WTC11 (cell line): ENCODE measurements around the gene ZNF668. TPM values are rescaled to one million over a fixed set of nuclear protein-coding genes. Genes with fewer than 3 reads are reported as not detected.
A peak's percentile ranks its signal among the peaks of the same experiment; 100 is the strongest.

ENCODE experiments used
- ATAC-seq: fragments of 200-7000 bp; cut with Tn5 transposase; 2 replicates; pipeline ENCODE4 v1.10.0; 2021; ENCODE audit warnings: mild to moderate bottlenecking, moderate library complexity
- CTCF ChIA-PET: fragments of 300-600 bp; sonication (Branson Sonifier 250); formaldehyde crosslinking; loops from one replicate; lab custom pipeline; 2021; ENCODE audit warnings: antibody characterized with exemption; lab: Charles Lee
- POLR2A ChIA-PET: fragments of 350-600 bp; sonication (Branson Sonifier 250); formaldehyde crosslinking; loops from one replicate; lab custom pipeline; 2021; ENCODE audit warnings: antibody characterized with exemption; lab: Charles Lee
- DNase-seq: peaks from one replicate; pipeline ENCODE4 v3.0.0; 2021; ENCODE audit warnings: low spot score
- H3K27ac Mint-ChIP-seq: 2 replicates; pipeline ENCODE4 v1.8.0; 2021; ENCODE audit warnings: mixed read lengths
- H3K27me3 Mint-ChIP-seq: 2 replicates; pipeline ENCODE4 v1.8.0; 2021; ENCODE audit warnings: low read depth, mild to moderate bottlenecking, moderate library complexity, mixed read lengths
- H3K36me3 Mint-ChIP-seq: 2 replicates; pipeline ENCODE4 v1.8.0; 2021; ENCODE audit warnings: mixed read lengths
- H3K4me1 Mint-ChIP-seq: 2 replicates; pipeline ENCODE4 v1.8.0; 2022; ENCODE audit warnings: mixed read lengths
- H3K4me3 Mint-ChIP-seq: 2 replicates; pipeline ENCODE4 v1.8.0; 2021; ENCODE audit warnings: mild to moderate bottlenecking, moderate library complexity, mixed read lengths
- H3K9me3 Mint-ChIP-seq: 2 replicates; pipeline ENCODE4 v1.8.0; 2021; ENCODE audit warnings: mixed read lengths
- CBFB ChIP-seq: sonication (generic); formaldehyde crosslinking; IDR thresholded peaks from 2 replicates; pipeline ENCODE4 v1.8.1; 2022; ENCODE audit warnings: mild to moderate bottlenecking, low read depth, missing genetic modification reagents
- ERG ChIP-seq: fragments of 250-450 bp; sonication (Bioruptor Pico); IDR thresholded peaks from 2 replicates; pipeline ENCODE4 v1.8.0; 2021; ENCODE audit warnings: mild to moderate bottlenecking
- ESRRA ChIP-seq: sonication (generic); formaldehyde crosslinking; IDR thresholded peaks from 2 replicates; pipeline ENCODE4 v1.8.1; 2022; ENCODE audit warnings: mild to moderate bottlenecking, missing genetic modification reagents, borderline replicate concordance
- FOXJ3 ChIP-seq: sonication (generic); formaldehyde crosslinking; IDR thresholded peaks from 2 replicates; pipeline ENCODE4 v1.9.0; 2021; ENCODE audit warnings: missing genetic modification reagents, mild to moderate bottlenecking, borderline replicate concordance
- GTF2I ChIP-seq: fragments of 250-450 bp; sonication (Bioruptor Pico); conservative IDR thresholded peaks from 2 replicates; pipeline ENCODE4 v1.4.0; 2021; ENCODE audit warnings: mild to moderate bottlenecking
- HMGXB4 ChIP-seq: sonication (generic); formaldehyde crosslinking; IDR thresholded peaks from 2 replicates; pipeline ENCODE4 v1.8.1; 2023; ENCODE audit warnings: mild to moderate bottlenecking, moderate library complexity, missing genetic modification reagents
- JUN ChIP-seq: sonication (generic); formaldehyde crosslinking; IDR thresholded peaks from 2 replicates; pipeline ENCODE4 v1.8.0; 2023; ENCODE audit warnings: mild to moderate bottlenecking, missing genetic modification reagents
- NR2C2 ChIP-seq: sonication (generic); formaldehyde crosslinking; IDR thresholded peaks from 2 replicates; pipeline ENCODE4 v1.8.0; 2022; ENCODE audit warnings: mild to moderate bottlenecking, missing genetic modification reagents
- ZNF263 ChIP-seq: sonication (generic); formaldehyde crosslinking; IDR thresholded peaks from 2 replicates; pipeline ENCODE4 v1.8.1; 2022; ENCODE audit warnings: low read depth, mild to moderate bottlenecking, moderate library complexity, missing genetic modification reagents
- ZNF423 ChIP-seq: fragments of 250-450 bp; sonication (Bioruptor Pico); IDR thresholded peaks from 2 replicates; pipeline ENCODE4 v2.1.2; 2022; ENCODE audit warnings: mild to moderate bottlenecking, moderate library complexity
- total RNA-seq: library from RNA; stranded (reverse); gene quantifications from 3 replicates; pipeline ENCODE4 v1.2.3, GENCODE V29; 2021
- TF ChIP-seq, protein P1 (sequence below): sonication (generic); formaldehyde crosslinking; IDR thresholded peaks from 2 replicates; pipeline ENCODE4 v1.8.0; 2022; ENCODE audit warnings: mild to moderate bottlenecking, missing genetic modification reagents
- TF ChIP-seq, protein P2 (sequence below): sonication (generic); formaldehyde crosslinking; IDR thresholded peaks from 2 replicates; pipeline ENCODE4 v1.8.1; 2022; ENCODE audit warnings: low read depth, missing genetic modification reagents, borderline replicate concordance
- TF ChIP-seq, protein P3 (sequence below): fragments of 250-450 bp; sonication (Bioruptor Pico); IDR thresholded peaks from 2 replicates; pipeline ENCODE4 v1.9.0; 2021; ENCODE audit warnings: mild to moderate bottlenecking, borderline replicate concordance

The ZNF668 gene
- total RNA-seq, 1 experiment from 2014 or later, result 17.3 TPM

DNA sequence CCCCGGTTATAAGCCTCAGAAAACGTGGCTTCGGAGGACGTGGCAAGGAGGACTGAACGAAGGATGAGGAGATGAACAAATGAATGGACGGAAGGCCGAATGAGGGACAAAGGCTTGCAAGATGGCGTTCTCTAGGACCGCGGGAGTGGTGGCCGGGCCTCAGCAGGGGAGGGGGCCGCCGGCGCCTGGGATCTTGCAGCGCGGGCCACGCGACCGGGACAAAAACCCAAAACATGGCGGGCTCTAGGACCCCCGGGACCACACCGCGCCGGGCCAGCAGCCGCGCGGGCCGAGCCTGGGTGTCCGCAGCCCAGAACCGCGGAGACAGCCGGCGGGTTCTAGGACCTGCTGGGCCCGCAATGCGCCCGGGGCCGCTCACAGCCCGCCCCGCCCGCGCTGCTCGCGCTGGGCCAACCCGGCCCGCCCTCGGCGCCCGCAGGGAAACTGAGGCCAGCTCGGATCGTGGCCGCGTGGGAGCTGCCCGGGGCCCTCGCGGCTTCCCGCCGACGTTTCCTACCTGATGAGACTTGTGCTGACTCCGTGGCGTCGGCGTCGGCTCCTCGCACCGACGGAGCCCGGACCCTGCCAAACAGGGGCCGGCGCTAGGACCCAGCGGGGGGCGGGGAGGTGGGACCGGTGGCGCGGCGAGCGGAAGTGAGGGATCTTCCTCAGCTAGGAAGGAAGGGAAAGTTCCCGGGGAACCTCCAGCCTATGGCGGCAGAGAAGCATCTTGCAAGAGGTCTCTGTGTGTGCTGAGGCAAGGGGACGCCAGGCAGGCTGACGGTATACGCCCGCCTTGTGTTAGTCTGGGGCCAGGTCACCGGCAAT lies 684 bp downstream of the ZNF668 start (continued):
- TF ChIP-seq HMGXB4 (CRISPR knock-in tag), result no peak; the same call in 1 of the 2 replicates

DNA sequence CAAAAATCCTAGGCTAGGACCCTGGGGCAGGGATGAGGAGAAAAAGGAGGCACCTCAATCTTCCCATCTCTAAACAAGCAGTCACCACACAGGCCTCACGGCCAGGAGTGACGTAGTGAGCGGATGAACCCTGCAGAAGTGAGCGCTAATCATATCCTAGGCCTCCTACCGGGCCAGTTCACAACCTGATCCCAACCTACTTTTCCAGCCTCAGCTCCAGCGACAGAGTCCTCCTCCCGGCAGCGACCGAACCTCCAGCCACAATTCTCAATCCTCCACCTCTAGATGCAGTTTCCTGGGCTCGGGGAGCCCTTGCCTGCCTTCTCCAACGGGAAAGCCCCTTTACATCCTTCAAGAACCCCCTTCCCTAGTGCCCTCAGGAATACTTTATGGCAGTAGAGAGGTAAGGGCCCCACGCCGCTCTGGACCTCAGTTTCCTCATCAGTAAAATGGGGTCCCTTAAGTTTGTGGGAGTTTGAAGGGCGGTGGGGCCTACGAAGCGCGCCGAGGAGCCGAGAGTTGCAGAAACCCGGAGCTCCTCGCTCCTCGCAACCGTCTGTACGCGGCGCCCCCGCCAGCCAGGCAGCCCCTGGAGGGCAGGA lies 1.4 kb downstream of the ZNF668 start:
- CTCF ChIA-PET, result interaction anchor here (0.8 to 2.4 kb wide), 7 partner anchors 30 to 87 kb away, joined by 3 to 22 read pairs (median 6); partner anchors contain the start of genes HSD3B7 and KAT8
- H3K27me3 Mint-ChIP-seq, result no peaks in the 10 kb centered on the region
- no peak for ATAC-seq
- peaks cover 19% of the 10 kb centered on the region for H3K4me1 Mint-ChIP-seq
- POLR2A ChIA-PET, result interaction anchor here (1.0 to 1.4 kb wide), 2 partner anchors 22 to 88 kb away, joined by 3 to 6 read pairs; partner anchors contain the start of gene HSD3B7
- no peaks in the 10 kb centered on the region for H3K9me3 Mint-ChIP-seq
- H3K27ac Mint-ChIP-seq, result peak overlapping the region; percentile 89
- H3K4me3 Mint-ChIP-seq, result peak overlapping the region; percentile 99
- TF ChIP-seq HMGXB4 (CRISPR knock-in tag), result 0 out of 2 replicates have a peak, but pooled peaks have one; percentile 6
- no peak for TF ChIP-seq FOXJ3 (CRISPR knock-in tag)
- DNase-seq, result no peak
- peaks cover 3% of the 10 kb centered on the region for H3K36me3 Mint-ChIP-seq

GRCh38 chr16:31071861-31072260 lies 2.2 kb downstream of the ZNF668 start:
- no peaks in the 10 kb centered on the region for H3K27me3 Mint-ChIP-seq
- ChIA-PET POLR2A (no interaction called here), CTCF (interaction anchor here (0.5 to 2.0 kb wide), 3 partner anchors 30 to 87 kb away, joined by 3 to 6 read pairs (median 5); partner anchors contain the start of gene HSD3B7)
- TF ChIP-seq CBFB, result no peak
- TF ChIP-seq, protein P1, sequence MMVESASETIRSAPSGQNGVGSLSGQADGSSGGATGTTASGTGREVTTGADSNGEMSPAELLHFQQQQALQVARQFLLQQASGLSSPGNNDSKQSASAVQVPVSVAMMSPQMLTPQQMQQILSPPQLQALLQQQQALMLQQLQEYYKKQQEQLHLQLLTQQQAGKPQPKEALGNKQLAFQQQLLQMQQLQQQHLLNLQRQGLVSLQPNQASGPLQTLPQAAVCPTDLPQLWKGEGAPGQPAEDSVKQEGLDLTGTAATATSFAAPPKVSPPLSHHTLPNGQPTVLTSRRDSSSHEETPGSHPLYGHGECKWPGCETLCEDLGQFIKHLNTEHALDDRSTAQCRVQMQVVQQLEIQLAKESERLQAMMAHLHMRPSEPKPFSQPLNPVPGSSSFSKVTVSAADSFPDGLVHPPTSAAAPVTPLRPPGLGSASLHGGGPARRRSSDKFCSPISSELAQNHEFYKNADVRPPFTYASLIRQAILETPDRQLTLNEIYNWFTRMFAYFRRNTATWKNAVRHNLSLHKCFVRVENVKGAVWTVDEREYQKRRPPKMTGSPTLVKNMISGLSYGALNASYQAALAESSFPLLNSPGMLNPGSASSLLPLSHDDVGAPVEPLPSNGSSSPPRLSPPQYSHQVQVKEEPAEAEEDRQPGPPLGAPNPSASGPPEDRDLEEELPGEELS (CRISPR knock-in tag), result no peak
- no peak for TF ChIP-seq NR2C2 (CRISPR knock-in tag)
- no peak for TF ChIP-seq JUN (CRISPR knock-in tag)
- ATAC-seq (no peak), DNase-seq (no peak)
- H3K9me3 Mint-ChIP-seq, result no peaks in the 10 kb centered on the region
- no peaks in the 10 kb centered on the region; the same call in 1 of the 2 replicates for H3K36me3 Mint-ChIP-seq
- peaks cover 19% of the 10 kb centered on the region for H3K4me1 Mint-ChIP-seq
- H3K4me3 Mint-ChIP-seq, result peak overlapping the region; percentile 99
- peak overlapping the region; percentile 89; the same call in 1 of the 2 replicates for H3K27ac Mint-ChIP-seq

GRCh38 chr16:31067342-31067741 lies 6.7 kb downstream of the ZNF668 start:
- ChIA-PET CTCF (interaction anchor here (2.2 to 2.4 kb wide), 2 partner anchors 25 to 82 kb away, joined by 6 to 10 read pairs; partner anchors contain the start of gene HSD3B7), POLR2A (no interaction called here)
- H3K4me1 Mint-ChIP-seq, result peaks cover 8% of the 10 kb centered on the region
- H3K9me3 Mint-ChIP-seq, result no peaks in the 10 kb centered on the region
- DNase-seq, result no peak
- no peaks in the 10 kb centered on the region for H3K27me3 Mint-ChIP-seq
- no peak for ATAC-seq
- no peak overlapping the region for H3K4me3 Mint-ChIP-seq
- H3K36me3 Mint-ChIP-seq, result peaks cover 17% of the 10 kb centered on the region
- H3K27ac Mint-ChIP-seq, result no peak overlapping the region
- TF ChIP-seq ERG (CRISPR knock-in tag) (no peak), ZNF423 (no peak), GTF2I (no peak), CBFB (no peak), ESRRA (CRISPR knock-in tag) (no peak), ZNF263 (no peak)
- TF ChIP-seq, protein P2, sequence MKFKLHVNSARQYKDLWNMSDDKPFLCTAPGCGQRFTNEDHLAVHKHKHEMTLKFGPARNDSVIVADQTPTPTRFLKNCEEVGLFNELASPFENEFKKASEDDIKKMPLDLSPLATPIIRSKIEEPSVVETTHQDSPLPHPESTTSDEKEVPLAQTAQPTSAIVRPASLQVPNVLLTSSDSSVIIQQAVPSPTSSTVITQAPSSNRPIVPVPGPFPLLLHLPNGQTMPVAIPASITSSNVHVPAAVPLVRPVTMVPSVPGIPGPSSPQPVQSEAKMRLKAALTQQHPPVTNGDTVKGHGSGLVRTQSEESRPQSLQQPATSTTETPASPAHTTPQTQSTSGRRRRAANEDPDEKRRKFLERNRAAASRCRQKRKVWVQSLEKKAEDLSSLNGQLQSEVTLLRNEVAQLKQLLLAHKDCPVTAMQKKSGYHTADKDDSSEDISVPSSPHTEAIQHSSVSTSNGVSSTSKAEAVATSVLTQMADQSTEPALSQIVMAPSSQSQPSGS (CRISPR knock-in tag), result no peak
- TF ChIP-seq, protein P3, sequence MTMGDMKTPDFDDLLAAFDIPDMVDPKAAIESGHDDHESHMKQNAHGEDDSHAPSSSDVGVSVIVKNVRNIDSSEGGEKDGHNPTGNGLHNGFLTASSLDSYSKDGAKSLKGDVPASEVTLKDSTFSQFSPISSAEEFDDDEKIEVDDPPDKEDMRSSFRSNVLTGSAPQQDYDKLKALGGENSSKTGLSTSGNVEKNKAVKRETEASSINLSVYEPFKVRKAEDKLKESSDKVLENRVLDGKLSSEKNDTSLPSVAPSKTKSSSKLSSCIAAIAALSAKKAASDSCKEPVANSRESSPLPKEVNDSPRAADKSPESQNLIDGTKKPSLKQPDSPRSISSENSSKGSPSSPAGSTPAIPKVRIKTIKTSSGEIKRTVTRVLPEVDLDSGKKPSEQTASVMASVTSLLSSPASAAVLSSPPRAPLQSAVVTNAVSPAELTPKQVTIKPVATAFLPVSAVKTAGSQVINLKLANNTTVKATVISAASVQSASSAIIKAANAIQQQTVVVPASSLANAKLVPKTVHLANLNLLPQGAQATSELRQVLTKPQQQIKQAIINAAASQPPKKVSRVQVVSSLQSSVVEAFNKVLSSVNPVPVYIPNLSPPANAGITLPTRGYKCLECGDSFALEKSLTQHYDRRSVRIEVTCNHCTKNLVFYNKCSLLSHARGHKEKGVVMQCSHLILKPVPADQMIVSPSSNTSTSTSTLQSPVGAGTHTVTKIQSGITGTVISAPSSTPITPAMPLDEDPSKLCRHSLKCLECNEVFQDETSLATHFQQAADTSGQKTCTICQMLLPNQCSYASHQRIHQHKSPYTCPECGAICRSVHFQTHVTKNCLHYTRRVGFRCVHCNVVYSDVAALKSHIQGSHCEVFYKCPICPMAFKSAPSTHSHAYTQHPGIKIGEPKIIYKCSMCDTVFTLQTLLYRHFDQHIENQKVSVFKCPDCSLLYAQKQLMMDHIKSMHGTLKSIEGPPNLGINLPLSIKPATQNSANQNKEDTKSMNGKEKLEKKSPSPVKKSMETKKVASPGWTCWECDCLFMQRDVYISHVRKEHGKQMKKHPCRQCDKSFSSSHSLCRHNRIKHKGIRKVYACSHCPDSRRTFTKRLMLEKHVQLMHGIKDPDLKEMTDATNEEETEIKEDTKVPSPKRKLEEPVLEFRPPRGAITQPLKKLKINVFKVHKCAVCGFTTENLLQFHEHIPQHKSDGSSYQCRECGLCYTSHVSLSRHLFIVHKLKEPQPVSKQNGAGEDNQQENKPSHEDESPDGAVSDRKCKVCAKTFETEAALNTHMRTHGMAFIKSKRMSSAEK (CRISPR knock-in tag), result no peak
